ENCODE results near the gene CNOT10.
"Not testable (repeated sequence)": the region's sequence is repeated elsewhere in the genome, so short reads cannot be mapped to it uniquely, and the experiment has no call there.

Gene CNOT10

DNA sequence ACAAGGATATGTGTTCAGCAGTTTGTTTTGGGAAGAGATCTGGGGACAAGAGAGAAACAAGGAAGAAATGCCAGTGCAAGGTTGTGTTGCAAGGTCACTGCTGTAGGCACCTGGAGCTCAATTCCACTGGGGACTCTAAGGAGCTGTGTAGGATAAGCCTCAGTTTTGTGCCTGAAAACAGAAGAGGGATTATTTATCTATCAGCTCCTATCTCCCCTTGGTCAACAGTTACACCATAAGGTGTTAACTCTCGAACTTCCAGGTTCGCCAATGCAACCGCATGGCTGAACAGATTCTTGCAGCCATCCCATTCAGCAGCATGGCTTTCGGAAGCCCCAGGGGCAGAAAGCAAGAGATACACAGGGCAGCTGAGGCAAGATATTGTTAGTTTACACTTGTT, 41.6 kb upstream of the CNOT10 start:
- Histone ChIP-seq H3F3A (ENCODE audit: control insufficient read depth, insufficient read depth) (no peaks in the 10 kb centered on the region), H3K4me3 (ENCODE audit: low read length) (no peak overlapping the region), H3K36me3 (ENCODE audit: control insufficient read depth, low read length) (no peaks in the 10 kb centered on the region), H3K4me2 (ENCODE audit: low read length) (no peak overlapping the region), H3K27ac (ENCODE audit: low read depth, low read length) (no peak overlapping the region), H3K4me1 (ENCODE audit: control insufficient read depth, low read length) (no peaks in the 10 kb centered on the region), H3K27me3 (ENCODE audit: control insufficient read depth, low read length) (peaks cover 3% of the 10 kb centered on the region; the same call in 1 of the 2 replicates), H3K9me2 (replicated peaks; ENCODE audit: control insufficient read depth, low read length) (no peaks in the 10 kb centered on the region), H4K20me1 (ENCODE audit: control insufficient read depth, insufficient read depth, low read depth, low read length) (no peaks in the 10 kb centered on the region), H3K9me3 (ENCODE audit: control insufficient read depth, insufficient read depth, low read length) (no peaks in the 10 kb centered on the region), H3K79me2 (ENCODE audit: control insufficient read depth, low read length) (no peaks in the 10 kb centered on the region)
- TF ChIP-seq EZH2phosphoT487 (IDR thresholded peaks at IDR 0.05; ENCODE audit: borderline replicate concordance, low read length) = no peak
- TF ChIP-seq, protein P1, sequence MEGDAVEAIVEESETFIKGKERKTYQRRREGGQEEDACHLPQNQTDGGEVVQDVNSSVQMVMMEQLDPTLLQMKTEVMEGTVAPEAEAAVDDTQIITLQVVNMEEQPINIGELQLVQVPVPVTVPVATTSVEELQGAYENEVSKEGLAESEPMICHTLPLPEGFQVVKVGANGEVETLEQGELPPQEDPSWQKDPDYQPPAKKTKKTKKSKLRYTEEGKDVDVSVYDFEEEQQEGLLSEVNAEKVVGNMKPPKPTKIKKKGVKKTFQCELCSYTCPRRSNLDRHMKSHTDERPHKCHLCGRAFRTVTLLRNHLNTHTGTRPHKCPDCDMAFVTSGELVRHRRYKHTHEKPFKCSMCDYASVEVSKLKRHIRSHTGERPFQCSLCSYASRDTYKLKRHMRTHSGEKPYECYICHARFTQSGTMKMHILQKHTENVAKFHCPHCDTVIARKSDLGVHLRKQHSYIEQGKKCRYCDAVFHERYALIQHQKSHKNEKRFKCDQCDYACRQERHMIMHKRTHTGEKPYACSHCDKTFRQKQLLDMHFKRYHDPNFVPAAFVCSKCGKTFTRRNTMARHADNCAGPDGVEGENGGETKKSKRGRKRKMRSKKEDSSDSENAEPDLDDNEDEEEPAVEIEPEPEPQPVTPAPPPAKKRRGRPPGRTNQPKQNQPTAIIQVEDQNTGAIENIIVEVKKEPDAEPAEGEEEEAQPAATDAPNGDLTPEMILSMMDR (IDR thresholded peaks at IDR 0.05; ENCODE audit: low read depth, low read length, poor library complexity, severe bottlenecking) = no peak

DNA sequence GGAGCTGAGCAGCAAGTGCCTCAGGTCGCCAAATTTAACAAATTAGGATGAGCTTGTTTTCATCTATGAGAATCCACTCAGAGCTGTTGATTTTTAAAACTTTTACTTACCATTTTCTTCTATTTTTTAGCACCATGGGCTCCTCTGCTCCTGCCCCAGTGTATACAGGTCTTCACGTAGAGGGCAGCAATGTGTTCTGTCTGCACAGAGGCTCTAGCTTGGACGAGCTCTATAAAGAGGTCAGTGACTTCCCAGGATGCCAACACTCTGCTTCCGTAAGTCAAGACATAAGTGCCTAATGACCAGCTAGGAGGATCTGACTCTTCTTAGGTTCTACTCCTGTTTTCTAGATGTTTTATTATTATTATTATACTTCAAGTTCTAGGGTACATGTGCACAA, 41.2 kb upstream of the CNOT10 start:
- Histone ChIP-seq H3K4me3 (ENCODE audit: low read length) (no peak overlapping the region), H3K4me1 (ENCODE audit: control insufficient read depth, low read length) (no peaks in the 10 kb centered on the region), H3F3A (ENCODE audit: control insufficient read depth, insufficient read depth) (no peaks in the 10 kb centered on the region), H3K9me2 (replicated peaks; ENCODE audit: control insufficient read depth, low read length) (no peaks in the 10 kb centered on the region), H4K20me1 (ENCODE audit: control insufficient read depth, insufficient read depth, low read depth, low read length) (no peaks in the 10 kb centered on the region), H3K79me2 (ENCODE audit: control insufficient read depth, low read length) (no peaks in the 10 kb centered on the region), H3K9me3 (ENCODE audit: control insufficient read depth, insufficient read depth, low read length) (no peaks in the 10 kb centered on the region), H3K27ac (ENCODE audit: low read depth, low read length) (no peak overlapping the region), H3K36me3 (ENCODE audit: control insufficient read depth, low read length) (no peaks in the 10 kb centered on the region), H3K4me2 (ENCODE audit: low read length) (no peak overlapping the region), H3K27me3 (ENCODE audit: control insufficient read depth, low read length) (peaks cover 2% of the 10 kb centered on the region; the same call in 1 of the 2 replicates)
- TF ChIP-seq, protein P1 (IDR thresholded peaks at IDR 0.05; ENCODE audit: low read depth, low read length, poor library complexity, severe bottlenecking) = no peak
- no peak for TF ChIP-seq EZH2phosphoT487 (IDR thresholded peaks at IDR 0.05; ENCODE audit: borderline replicate concordance, low read length)

DNA sequence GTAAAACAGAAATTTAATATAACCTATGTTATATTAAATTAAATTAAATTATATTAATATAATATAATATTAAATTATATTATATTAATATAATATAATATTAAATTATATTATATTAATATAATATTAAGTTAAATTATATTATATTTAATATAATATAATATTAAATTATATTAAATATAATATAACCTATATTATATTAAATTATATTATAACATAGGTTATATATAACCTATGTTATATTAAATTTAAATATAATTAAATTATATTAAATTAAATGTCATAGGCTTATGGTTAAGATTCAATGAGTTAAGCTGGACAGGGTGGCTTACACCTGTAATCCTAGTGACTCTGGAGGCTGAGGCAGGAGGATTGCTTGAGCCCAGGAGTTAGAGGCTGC, 40.6 kb upstream of the CNOT10 start:
- TF ChIP-seq, protein P1 (IDR thresholded peaks at IDR 0.05; ENCODE audit: low read depth, low read length, poor library complexity, severe bottlenecking) = no peak
- no peak for TF ChIP-seq EZH2phosphoT487 (IDR thresholded peaks at IDR 0.05; ENCODE audit: borderline replicate concordance, low read length)
- Histone ChIP-seq H3K9me2 (replicated peaks; ENCODE audit: control insufficient read depth, low read length) (no peaks in the 10 kb centered on the region), H3K27me3 (ENCODE audit: control insufficient read depth, low read length) (no peaks in the 10 kb centered on the region), H3K27ac (ENCODE audit: low read depth, low read length) (no peak overlapping the region), H3K79me2 (ENCODE audit: control insufficient read depth, low read length) (no peaks in the 10 kb centered on the region), H3F3A (ENCODE audit: control insufficient read depth, insufficient read depth) (no peaks in the 10 kb centered on the region), H4K20me1 (ENCODE audit: control insufficient read depth, insufficient read depth, low read depth, low read length) (no peaks in the 10 kb centered on the region), H3K4me2 (ENCODE audit: low read length) (no peak overlapping the region), H3K9me3 (ENCODE audit: control insufficient read depth, insufficient read depth, low read length) (no peaks in the 10 kb centered on the region), H3K4me1 (ENCODE audit: control insufficient read depth, low read length) (no peaks in the 10 kb centered on the region), H3K36me3 (ENCODE audit: control insufficient read depth, low read length) (no peaks in the 10 kb centered on the region), H3K4me3 (ENCODE audit: low read length) (no peak overlapping the region)

DNA sequence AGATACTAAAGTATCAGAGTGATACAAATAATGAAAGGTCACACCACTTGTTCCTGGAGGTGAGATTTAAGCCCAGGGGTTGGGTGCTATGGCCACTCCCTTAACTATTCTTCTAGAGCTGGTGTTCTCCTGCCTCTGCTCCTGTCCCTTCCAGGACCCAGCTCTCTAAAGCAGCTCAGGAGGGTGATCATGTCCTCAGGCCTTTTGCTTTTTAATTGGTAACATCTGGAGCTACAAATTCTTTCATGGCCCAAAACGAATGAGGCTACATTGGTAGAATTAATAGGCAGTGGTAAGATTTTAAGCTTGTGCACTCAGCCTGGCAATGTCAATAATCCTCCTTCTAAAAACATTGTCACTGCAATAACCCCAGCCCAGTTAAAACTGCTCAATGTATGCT, 38.2 kb upstream of the CNOT10 start:
- no peaks in the 10 kb centered on the region for H3K79me2 ChIP-seq (ENCODE audit: control insufficient read depth, low read length)
- no peak overlapping the region for H3K4me2 ChIP-seq (ENCODE audit: low read length)
- H3F3A ChIP-seq (ENCODE audit: control insufficient read depth, insufficient read depth) = no peaks in the 10 kb centered on the region
- H4K20me1 ChIP-seq (ENCODE audit: control insufficient read depth, insufficient read depth, low read depth, low read length) = no peaks in the 10 kb centered on the region
- TF ChIP-seq, protein P1 (IDR thresholded peaks at IDR 0.05; ENCODE audit: low read depth, low read length, poor library complexity, severe bottlenecking) = no peak
- no peak for TF ChIP-seq EZH2phosphoT487 (IDR thresholded peaks at IDR 0.05; ENCODE audit: borderline replicate concordance, low read length)
- H3K27ac ChIP-seq (ENCODE audit: low read depth, low read length) = no peak overlapping the region
- no peak overlapping the region for H3K4me3 ChIP-seq (ENCODE audit: low read length)
- no peaks in the 10 kb centered on the region for H3K36me3 ChIP-seq (ENCODE audit: control insufficient read depth, low read length)
- no peaks in the 10 kb centered on the region for H3K4me1 ChIP-seq (ENCODE audit: control insufficient read depth, low read length)
- no peaks in the 10 kb centered on the region for H3K9me3 ChIP-seq (ENCODE audit: control insufficient read depth, insufficient read depth, low read length)
- no peaks in the 10 kb centered on the region for H3K27me3 ChIP-seq (ENCODE audit: control insufficient read depth, low read length)
- no peaks in the 10 kb centered on the region for H3K9me2 ChIP-seq (replicated peaks; ENCODE audit: control insufficient read depth, low read length)

DNA sequence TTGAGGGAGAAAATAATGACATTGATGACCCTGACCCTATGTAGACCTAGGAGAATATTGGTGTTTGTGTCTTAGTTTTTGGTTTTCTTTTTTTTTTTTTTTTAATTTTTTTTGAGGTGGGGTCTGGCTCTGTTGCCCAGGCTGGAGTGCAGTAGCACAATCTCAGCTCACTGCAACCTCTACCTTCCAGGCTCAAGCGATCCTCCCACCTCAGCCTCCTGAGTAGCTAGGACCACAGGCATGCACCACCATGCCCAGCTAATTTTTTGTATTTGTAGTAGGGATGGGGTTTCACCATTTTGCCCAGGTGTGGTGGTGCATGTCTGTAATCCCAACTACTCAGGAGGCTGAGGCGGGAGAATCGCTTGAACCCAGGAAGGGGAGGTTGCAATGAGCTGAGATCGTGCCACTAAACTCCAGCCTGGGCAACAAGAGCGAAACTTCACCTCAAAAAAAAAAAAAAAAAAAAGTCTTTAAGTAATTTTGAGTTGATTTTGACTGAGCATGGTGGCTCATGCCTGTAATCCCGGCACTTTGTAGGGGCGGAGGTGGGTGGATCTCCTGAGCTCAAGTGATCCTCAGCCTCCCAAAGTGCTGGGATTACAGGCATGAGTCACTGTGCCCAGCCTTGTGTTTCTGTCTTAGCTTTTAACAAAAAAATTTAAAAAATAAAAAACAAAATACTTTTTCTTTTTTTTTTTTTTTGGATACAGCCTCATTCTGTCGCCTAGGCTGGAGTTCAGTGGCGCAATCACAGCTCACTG, 32.5 kb upstream of the CNOT10 start:
- not testable (repeated sequence) for H3K4me2 ChIP-seq (ENCODE audit: low read length); H4K20me1 ChIP-seq (ENCODE audit: control insufficient read depth, insufficient read depth, low read depth, low read length); H3K79me2 ChIP-seq (ENCODE audit: control insufficient read depth, low read length); H3K36me3 ChIP-seq (ENCODE audit: control insufficient read depth, low read length); H3K9me3 ChIP-seq (ENCODE audit: control insufficient read depth, insufficient read depth, low read length); H3F3A ChIP-seq (ENCODE audit: control insufficient read depth, insufficient read depth); H3K27me3 ChIP-seq (ENCODE audit: control insufficient read depth, low read length); H3K27ac ChIP-seq (ENCODE audit: low read depth, low read length); H3K9me2 ChIP-seq (replicated peaks; ENCODE audit: control insufficient read depth, low read length); H3K4me1 ChIP-seq (ENCODE audit: control insufficient read depth, low read length); H3K4me3 ChIP-seq (ENCODE audit: low read length)

All from DOHH2 (cell line).